ENCODE data around the gene PLD6.

PLD6 gene

DNA sequence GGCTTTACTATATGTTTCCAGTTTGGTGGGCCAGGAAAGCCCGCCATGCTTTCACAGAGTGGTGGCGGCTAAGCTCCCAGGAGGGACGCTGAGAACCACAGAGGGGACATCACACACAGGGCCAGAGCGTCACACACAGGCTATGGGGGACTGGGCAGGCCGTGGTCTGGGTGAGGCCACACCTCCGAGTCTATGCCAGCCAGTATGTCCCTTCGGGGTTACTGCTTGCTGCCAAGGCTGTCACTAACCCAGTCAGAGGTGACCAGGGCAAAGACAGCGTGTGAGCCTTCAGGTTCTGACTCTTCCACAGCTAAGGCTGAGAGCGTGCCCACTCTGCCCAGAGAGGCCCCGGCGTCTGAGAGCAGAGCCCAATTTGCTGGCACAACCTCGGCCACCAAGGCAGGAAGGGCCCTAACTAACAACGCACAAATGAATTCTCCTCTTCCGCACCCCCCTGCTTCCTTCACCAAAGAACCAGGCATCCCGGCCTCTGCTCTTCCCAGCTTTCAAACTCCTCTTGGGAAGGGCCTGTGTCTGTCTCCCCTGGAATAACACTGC, 2.9 kb downstream of the PLD6 start:
- no peak for TF ChIP-seq ESRRG (CRISPR knock-in tag; IDR thresholded peaks at IDR 0.05)
- TF ChIP-seq ZNF8 (CRISPR knock-in tag; IDR thresholded peaks at IDR 0.05): no peak
- ATAC-seq: no peak

DNA sequence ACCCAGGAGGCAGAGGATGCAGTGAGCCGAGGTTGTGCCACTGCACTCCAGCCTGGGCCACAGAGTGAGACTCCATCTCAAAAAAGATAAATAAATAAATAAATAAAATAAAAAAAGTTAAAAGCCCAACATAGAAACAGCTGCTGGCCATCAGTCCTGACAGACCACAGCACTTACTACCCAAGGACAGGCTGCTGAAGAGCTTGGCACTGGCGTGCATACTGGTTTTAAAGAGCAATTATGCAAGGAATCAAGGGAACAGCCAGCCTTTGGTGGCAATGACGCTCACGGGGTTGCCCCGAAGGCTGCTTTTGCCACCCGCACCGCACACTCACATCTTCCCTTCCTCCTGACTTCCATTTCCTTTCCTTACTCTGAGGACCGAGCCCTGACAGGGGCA, 4.2 kb downstream of the PLD6 start:
- no peak for ATAC-seq

DNA sequence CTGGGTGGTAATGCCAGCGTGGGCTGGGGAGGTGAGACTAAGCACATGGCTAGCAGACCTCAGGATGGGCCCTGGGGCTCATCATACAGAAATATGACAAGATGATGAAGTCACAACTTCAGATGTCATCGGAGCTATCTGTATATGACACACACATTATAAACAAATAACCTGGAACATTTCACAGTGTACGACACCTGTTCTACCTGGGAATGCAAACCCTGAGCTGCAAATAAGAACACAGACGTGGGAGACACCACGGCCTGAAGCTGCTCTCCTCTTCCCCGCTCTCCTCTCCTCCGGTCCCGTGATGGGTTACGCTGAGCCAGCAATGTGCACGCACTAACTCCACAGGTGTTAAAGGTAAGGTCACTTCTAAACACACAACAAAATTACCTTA, 4.9 kb downstream of the PLD6 start:
- ATAC-seq: no peak
- TF ChIP-seq, protein P1, sequence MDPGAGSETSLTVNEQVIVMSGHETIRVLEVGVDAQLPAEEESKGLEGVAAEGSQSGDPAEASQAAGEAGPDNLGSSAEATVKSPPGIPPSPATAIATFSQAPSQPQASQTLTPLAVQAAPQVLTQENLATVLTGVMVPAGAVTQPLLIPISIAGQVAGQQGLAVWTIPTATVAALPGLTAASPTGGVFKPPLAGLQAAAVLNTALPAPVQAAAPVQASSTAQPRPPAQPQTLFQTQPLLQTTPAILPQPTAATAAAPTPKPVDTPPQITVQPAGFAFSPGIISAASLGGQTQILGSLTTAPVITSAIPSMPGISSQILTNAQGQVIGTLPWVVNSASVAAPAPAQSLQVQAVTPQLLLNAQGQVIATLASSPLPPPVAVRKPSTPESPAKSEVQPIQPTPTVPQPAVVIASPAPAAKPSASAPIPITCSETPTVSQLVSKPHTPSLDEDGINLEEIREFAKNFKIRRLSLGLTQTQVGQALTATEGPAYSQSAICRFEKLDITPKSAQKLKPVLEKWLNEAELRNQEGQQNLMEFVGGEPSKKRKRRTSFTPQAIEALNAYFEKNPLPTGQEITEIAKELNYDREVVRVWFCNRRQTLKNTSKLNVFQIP (CRISPR knock-in tag; IDR thresholded peaks at IDR 0.05; ENCODE audit: borderline replicate concordance, low read depth): no peak
- no peak for TF ChIP-seq RARB (CRISPR knock-in tag; IDR thresholded peaks at IDR 0.05)
- TF ChIP-seq ZNF8 (CRISPR knock-in tag; IDR thresholded peaks at IDR 0.05): no peak

More for the DNA sequence above, 4.2 kb downstream of the PLD6 start:
- TF ChIP-seq, protein P2, sequence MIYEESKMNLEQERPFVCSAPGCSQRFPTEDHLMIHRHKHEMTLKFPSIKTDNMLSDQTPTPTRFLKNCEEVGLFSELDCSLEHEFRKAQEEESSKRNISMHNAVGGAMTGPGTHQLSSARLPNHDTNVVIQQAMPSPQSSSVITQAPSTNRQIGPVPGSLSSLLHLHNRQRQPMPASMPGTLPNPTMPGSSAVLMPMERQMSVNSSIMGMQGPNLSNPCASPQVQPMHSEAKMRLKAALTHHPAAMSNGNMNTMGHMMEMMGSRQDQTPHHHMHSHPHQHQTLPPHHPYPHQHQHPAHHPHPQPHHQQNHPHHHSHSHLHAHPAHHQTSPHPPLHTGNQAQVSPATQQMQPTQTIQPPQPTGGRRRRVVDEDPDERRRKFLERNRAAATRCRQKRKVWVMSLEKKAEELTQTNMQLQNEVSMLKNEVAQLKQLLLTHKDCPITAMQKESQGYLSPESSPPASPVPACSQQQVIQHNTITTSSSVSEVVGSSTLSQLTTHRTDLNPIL (CRISPR knock-in tag; IDR thresholded peaks at IDR 0.05; ENCODE audit: low read depth): no peak
- TF ChIP-seq BACH2 (CRISPR knock-in tag; IDR thresholded peaks at IDR 0.05; ENCODE audit: borderline replicate concordance) (no peak), PPARA (CRISPR knock-in tag; IDR thresholded peaks at IDR 0.05; ENCODE audit: borderline replicate concordance) (no peak), ZNF8 (CRISPR knock-in tag; IDR thresholded peaks at IDR 0.05) (no peak), TCF4 (CRISPR knock-in tag; IDR thresholded peaks at IDR 0.05; ENCODE audit: borderline replicate concordance) (no peak), GLIS3 (CRISPR knock-in tag; IDR thresholded peaks at IDR 0.05) (no peak)

DNA sequence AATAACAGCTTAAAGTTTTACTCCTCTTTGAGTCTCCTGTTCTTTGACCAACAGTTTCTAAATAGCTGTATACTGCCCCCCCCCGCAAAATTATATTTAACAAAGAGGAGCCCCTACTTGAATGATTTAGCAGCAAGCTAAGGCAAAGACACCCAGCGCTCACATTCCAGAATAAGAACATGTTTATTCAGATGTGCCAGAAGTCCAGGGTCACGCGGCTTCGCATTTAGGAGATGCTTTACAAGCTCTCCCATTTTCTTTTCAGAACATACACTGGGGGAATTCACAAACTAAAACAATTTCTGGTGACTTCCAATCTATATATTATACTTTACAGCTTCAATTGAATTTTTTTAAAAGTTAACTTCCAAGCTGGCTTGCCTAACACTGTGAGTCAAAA, 5.3 kb downstream of the PLD6 start:
- ATAC-seq: no peak
- TF ChIP-seq ZNF8 (CRISPR knock-in tag; IDR thresholded peaks at IDR 0.05) (no peak), GLIS3 (CRISPR knock-in tag; IDR thresholded peaks at IDR 0.05) (no peak), BACH2 (CRISPR knock-in tag; IDR thresholded peaks at IDR 0.05; ENCODE audit: borderline replicate concordance) (no peak), RARB (CRISPR knock-in tag; IDR thresholded peaks at IDR 0.05) (no peak), TCF4 (CRISPR knock-in tag; IDR thresholded peaks at IDR 0.05; ENCODE audit: borderline replicate concordance) (no peak), OSR1 (CRISPR knock-in tag; IDR thresholded peaks at IDR 0.05) (no peak), SNAI2 (CRISPR knock-in tag; IDR thresholded peaks at IDR 0.05) (no peak), TOX (CRISPR knock-in tag; IDR thresholded peaks at IDR 0.05; ENCODE audit: borderline replicate concordance) (no peak), ZFP3 (CRISPR knock-in tag; IDR thresholded peaks at IDR 0.05) (no peak), ZC3H10 (CRISPR knock-in tag; IDR thresholded peaks at IDR 0.05) (no peak), ISL1 (CRISPR knock-in tag; IDR thresholded peaks at IDR 0.05) (no peak), ZNF565 (CRISPR knock-in tag; conservative IDR thresholded peaks at IDR 0.05; ENCODE audit: low read depth) (no peak)
- TF ChIP-seq, protein P3, sequence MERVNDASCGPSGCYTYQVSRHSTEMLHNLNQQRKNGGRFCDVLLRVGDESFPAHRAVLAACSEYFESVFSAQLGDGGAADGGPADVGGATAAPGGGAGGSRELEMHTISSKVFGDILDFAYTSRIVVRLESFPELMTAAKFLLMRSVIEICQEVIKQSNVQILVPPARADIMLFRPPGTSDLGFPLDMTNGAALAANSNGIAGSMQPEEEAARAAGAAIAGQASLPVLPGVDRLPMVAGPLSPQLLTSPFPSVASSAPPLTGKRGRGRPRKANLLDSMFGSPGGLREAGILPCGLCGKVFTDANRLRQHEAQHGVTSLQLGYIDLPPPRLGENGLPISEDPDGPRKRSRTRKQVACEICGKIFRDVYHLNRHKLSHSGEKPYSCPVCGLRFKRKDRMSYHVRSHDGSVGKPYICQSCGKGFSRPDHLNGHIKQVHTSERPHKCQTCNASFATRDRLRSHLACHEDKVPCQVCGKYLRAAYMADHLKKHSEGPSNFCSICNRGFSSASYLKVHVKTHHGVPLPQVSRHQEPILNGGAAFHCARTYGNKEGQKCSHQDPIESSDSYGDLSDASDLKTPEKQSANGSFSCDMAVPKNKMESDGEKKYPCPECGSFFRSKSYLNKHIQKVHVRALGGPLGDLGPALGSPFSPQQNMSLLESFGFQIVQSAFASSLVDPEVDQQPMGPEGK (CRISPR knock-in tag; IDR thresholded peaks at IDR 0.05; ENCODE audit: borderline replicate concordance): no peak
- TF ChIP-seq, protein P4, sequence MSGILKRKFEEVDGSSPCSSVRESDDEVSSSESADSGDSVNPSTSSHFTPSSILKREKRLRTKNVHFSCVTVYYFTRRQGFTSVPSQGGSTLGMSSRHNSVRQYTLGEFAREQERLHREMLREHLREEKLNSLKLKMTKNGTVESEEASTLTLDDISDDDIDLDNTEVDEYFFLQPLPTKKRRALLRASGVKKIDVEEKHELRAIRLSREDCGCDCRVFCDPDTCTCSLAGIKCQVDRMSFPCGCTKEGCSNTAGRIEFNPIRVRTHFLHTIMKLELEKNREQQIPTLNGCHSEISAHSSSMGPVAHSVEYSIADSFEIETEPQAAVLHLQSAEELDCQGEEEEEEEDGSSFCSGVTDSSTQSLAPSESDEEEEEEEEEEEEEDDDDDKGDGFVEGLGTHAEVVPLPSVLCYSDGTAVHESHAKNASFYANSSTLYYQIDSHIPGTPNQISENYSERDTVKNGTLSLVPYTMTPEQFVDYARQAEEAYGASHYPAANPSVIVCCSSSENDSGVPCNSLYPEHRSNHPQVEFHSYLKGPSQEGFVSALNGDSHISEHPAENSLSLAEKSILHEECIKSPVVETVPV (CRISPR knock-in tag; IDR thresholded peaks at IDR 0.05): no peak
- TF ChIP-seq, protein P2 (CRISPR knock-in tag; IDR thresholded peaks at IDR 0.05; ENCODE audit: low read depth): no peak

DNA sequence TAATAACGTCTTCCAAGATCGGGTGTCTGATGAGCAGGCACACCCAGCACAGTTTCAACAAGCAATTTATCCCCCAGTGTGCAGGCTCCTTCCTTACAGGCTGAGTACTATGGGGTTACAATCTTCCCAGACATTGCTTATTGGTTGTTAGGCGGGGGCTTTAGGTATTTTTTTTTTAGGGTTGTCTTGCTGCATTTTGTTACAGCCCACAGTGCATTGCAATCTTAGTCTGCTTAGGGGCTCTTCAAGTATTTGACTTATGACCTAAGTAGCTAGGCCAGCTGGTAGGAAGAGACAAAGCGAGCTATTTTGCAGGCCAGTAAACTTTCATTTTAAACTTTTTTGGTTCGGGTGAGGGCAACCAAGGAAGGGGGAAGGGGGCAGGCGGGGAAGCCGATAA, 5.8 kb downstream of the PLD6 start:
- no peak for ATAC-seq
- TF ChIP-seq, protein P3 (CRISPR knock-in tag; IDR thresholded peaks at IDR 0.05; ENCODE audit: borderline replicate concordance): no peak
- TF ChIP-seq TOX (CRISPR knock-in tag; IDR thresholded peaks at IDR 0.05; ENCODE audit: borderline replicate concordance) (no peak), BACH2 (CRISPR knock-in tag; IDR thresholded peaks at IDR 0.05; ENCODE audit: borderline replicate concordance) (no peak), ISL1 (CRISPR knock-in tag; IDR thresholded peaks at IDR 0.05) (no peak), PPARA (CRISPR knock-in tag; IDR thresholded peaks at IDR 0.05; ENCODE audit: borderline replicate concordance) (no peak), TCF4 (CRISPR knock-in tag; IDR thresholded peaks at IDR 0.05; ENCODE audit: borderline replicate concordance) (no peak)
- TF ChIP-seq, protein P5, sequence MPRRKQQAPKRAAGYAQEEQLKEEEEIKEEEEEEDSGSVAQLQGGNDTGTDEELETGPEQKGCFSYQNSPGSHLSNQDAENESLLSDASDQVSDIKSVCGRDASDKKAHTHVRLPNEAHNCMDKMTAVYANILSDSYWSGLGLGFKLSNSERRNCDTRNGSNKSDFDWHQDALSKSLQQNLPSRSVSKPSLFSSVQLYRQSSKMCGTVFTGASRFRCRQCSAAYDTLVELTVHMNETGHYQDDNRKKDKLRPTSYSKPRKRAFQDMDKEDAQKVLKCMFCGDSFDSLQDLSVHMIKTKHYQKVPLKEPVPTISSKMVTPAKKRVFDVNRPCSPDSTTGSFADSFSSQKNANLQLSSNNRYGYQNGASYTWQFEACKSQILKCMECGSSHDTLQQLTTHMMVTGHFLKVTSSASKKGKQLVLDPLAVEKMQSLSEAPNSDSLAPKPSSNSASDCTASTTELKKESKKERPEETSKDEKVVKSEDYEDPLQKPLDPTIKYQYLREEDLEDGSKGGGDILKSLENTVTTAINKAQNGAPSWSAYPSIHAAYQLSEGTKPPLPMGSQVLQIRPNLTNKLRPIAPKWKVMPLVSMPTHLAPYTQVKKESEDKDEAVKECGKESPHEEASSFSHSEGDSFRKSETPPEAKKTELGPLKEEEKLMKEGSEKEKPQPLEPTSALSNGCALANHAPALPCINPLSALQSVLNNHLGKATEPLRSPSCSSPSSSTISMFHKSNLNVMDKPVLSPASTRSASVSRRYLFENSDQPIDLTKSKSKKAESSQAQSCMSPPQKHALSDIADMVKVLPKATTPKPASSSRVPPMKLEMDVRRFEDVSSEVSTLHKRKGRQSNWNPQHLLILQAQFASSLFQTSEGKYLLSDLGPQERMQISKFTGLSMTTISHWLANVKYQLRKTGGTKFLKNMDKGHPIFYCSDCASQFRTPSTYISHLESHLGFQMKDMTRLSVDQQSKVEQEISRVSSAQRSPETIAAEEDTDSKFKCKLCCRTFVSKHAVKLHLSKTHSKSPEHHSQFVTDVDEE (CRISPR knock-in tag; IDR thresholded peaks at IDR 0.05): no peak

Data from SK-N-SH treated with all-trans-retinoic acid at 6 μM for 48 hours (cell line).